Measurements from ENCODE around the gene MED29. TPM values are rescaled to one million over a fixed set of nuclear protein-coding genes. Genes with fewer than 3 reads are reported as not detected.

The MED29 gene
- total RNA-seq, 1 donor = 19.9 TPM

- no peak for TF ChIP-seq CTCF (IDR thresholded peaks at IDR 0.05; ENCODE audit: extremely low read depth, low read depth, low read length)
- Histone ChIP-seq H3K9me3 (ENCODE audit: low read depth, low read length) (no peaks in the 10 kb centered on the region), H3K4me1 (ENCODE audit: insufficient read depth, low read length) (peaks cover 15% of the 10 kb centered on the region), H2AFZ (ENCODE audit: low read length) (no peak overlapping the region), H4K20me1 (ENCODE audit: insufficient read depth, low read length) (peaks cover 7% of the 10 kb centered on the region), H3K4me3 (ENCODE audit: insufficient read depth, low read length) (no peak overlapping the region), H3K27ac (ENCODE audit: low read depth, low read length) (no peak overlapping the region), H3K27me3 (ENCODE audit: insufficient read depth, low read length) (no peaks in the 10 kb centered on the region), H3K79me2 (ENCODE audit: insufficient read depth, low read length) (peaks cover 54% of the 10 kb centered on the region), H3K4me2 (ENCODE audit: insufficient read depth, low read length) (no peak overlapping the region), H3K36me3 (ENCODE audit: insufficient read depth, low read length) (peaks cover 81% of the 10 kb centered on the region)
- no peak for DNase-seq (ENCODE audit: insufficient read length, low spot score, missing footprints)
Measured at GRCh38 chr19:39356647-39357046, 34.5 kb upstream of the MED29 start.

- Histone ChIP-seq H3K36me3 (ENCODE audit: insufficient read depth, low read length) (peaks cover 72% of the 10 kb centered on the region), H3K4me2 (ENCODE audit: insufficient read depth, low read length) (no peak overlapping the region), H3K9me3 (ENCODE audit: low read depth, low read length) (no peaks in the 10 kb centered on the region), H3K27ac (ENCODE audit: low read depth, low read length) (no peak overlapping the region), H3K4me1 (ENCODE audit: insufficient read depth, low read length) (peaks cover 21% of the 10 kb centered on the region), H3K79me2 (ENCODE audit: insufficient read depth, low read length) (peaks cover 39% of the 10 kb centered on the region), H2AFZ (ENCODE audit: low read length) (no peak overlapping the region), H3K4me3 (ENCODE audit: insufficient read depth, low read length) (no peak overlapping the region), H3K27me3 (ENCODE audit: insufficient read depth, low read length) (no peaks in the 10 kb centered on the region), H4K20me1 (ENCODE audit: insufficient read depth, low read length) (peaks cover 7% of the 10 kb centered on the region)
- DNase-seq (ENCODE audit: insufficient read length, low spot score, missing footprints) = no peak
- TF ChIP-seq CTCF (IDR thresholded peaks at IDR 0.05; ENCODE audit: extremely low read depth, low read depth, low read length) = no peak
Measured at GRCh38 chr19:39359026-39359425, 32.2 kb upstream of the MED29 start.

GRCh38 chr19:39360599-39360998 lies 30.6 kb upstream of the MED29 start:
- no peaks in the 10 kb centered on the region for H3K9me3 ChIP-seq (ENCODE audit: low read depth, low read length)
- no peak overlapping the region for H3K4me2 ChIP-seq (ENCODE audit: insufficient read depth, low read length)
- H3K4me1 ChIP-seq (ENCODE audit: insufficient read depth, low read length) = peaks cover 26% of the 10 kb centered on the region
- peaks cover 37% of the 10 kb centered on the region for H3K79me2 ChIP-seq (ENCODE audit: insufficient read depth, low read length)
- no peak for TF ChIP-seq CTCF (IDR thresholded peaks at IDR 0.05; ENCODE audit: extremely low read depth, low read depth, low read length)
- peaks cover 66% of the 10 kb centered on the region for H3K36me3 ChIP-seq (ENCODE audit: insufficient read depth, low read length)
- H4K20me1 ChIP-seq (ENCODE audit: insufficient read depth, low read length) = peaks cover 8% of the 10 kb centered on the region
- no peak overlapping the region for H2AFZ ChIP-seq (ENCODE audit: low read length)
- H3K27me3 ChIP-seq (ENCODE audit: insufficient read depth, low read length) = no peaks in the 10 kb centered on the region
- no peak overlapping the region for H3K4me3 ChIP-seq (ENCODE audit: insufficient read depth, low read length)
- H3K27ac ChIP-seq (ENCODE audit: low read depth, low read length) = no peak overlapping the region
- DNase-seq (ENCODE audit: insufficient read length, low spot score, missing footprints) = no peak

GRCh38 chr19:39362682-39363657 lies 28.2 kb upstream of the MED29 start:
- Histone ChIP-seq H3K9me3 (ENCODE audit: low read depth, low read length) (no peaks in the 10 kb centered on the region), H3K27me3 (ENCODE audit: insufficient read depth, low read length) (no peaks in the 10 kb centered on the region), H3K4me1 (ENCODE audit: insufficient read depth, low read length) (peaks cover 26% of the 10 kb centered on the region), H3K36me3 (ENCODE audit: insufficient read depth, low read length) (peaks cover 52% of the 10 kb centered on the region), H4K20me1 (ENCODE audit: insufficient read depth, low read length) (peaks cover 8% of the 10 kb centered on the region), H3K4me3 (ENCODE audit: insufficient read depth, low read length) (no peak overlapping the region), H3K4me2 (ENCODE audit: insufficient read depth, low read length) (peak overlapping the region; percentile 34), H3K79me2 (ENCODE audit: insufficient read depth, low read length) (peaks cover 34% of the 10 kb centered on the region), H3K27ac (ENCODE audit: low read depth, low read length) (peak overlapping the region; percentile 74), H2AFZ (ENCODE audit: low read length) (no peak overlapping the region)
- TF ChIP-seq CTCF (IDR thresholded peaks at IDR 0.05; ENCODE audit: extremely low read depth, low read depth, low read length) = no peak
- DNase-seq (ENCODE audit: insufficient read length, low spot score, missing footprints) = peak; percentile 92

All from osteoblast (primary cell).